Activated CD8-positive, alpha-beta memory T cell treated with anti-CD3 and anti-CD28 coated beads, Interleukin-2, amount 50 U/mL, for 1 hour (primary cell): ENCODE data around the gene TBXA2R.

Source experiments
- DNase-seq: peaks from one replicate; pipeline ENCODE4 v3.0.0-alpha.2; 2020; ENCODE audit errors: extremely low read depth

The TBXA2R gene

DNA sequence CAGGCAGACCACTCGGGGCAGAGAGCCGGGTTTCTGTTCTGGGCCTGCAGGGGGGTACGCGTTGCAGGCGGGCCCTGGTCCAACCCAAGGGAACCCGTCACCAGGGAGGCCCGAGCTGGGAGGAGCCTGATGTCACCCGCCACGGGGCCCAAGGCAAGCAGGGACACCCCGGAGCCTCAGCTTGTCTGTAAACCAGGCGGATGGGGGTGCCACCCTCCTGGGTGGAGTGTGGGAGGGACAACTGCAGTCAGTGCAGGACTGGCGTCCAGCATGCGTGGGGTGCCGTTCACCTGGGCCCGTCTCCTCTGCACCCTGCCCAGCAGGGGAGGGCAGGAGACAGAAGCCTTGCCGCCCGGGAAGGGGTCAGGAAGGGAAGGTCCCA, 12.9 kb upstream of the TBXA2R start:
- no peak for DNase-seq

DNA sequence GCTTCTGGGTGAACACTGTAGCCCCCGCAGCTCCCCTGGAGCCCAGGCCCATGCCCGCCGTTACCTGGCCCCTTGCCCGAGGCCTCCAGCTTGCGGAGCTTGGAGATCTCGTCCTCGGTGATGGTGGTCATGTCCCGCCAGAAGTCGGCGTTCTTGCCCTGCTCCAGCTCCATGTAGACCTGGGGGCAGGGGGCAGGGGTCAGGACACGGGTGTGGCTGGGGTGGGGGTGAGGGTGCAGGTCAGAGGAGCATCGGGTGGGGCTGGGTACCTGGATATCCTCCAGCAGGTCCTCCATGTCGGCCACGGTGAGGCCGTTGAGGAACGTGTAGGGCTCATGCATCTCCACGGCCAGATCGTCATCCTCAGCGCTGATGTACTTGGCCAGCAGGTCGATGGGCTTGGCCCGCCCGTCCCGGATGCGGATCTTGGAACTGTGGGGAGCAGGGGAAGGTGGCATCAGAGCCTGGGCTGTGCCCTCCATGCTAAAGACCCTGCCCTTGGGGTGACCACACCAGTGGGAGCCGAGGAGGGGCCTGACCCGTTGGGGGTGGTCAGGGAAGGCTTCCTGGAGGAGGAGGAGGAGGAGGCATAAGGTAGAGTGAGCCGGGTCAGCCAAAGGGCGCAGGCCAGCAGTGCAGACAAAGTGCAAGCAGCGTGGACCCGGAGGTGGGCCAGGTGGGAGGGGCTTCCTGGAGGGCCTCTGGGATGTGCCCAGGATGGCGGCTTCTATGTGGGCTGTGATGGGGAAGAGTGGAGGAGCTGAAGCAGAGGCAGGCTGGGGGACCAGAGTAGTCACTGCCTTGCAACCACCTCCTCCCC, 12.3 kb upstream of the TBXA2R start:
- DNase-seq, result no peak

- DNase-seq, result no peak
Measured at GRCh38 chr19:3618144-3618810, 11.6 kb upstream of the TBXA2R start.

DNA sequence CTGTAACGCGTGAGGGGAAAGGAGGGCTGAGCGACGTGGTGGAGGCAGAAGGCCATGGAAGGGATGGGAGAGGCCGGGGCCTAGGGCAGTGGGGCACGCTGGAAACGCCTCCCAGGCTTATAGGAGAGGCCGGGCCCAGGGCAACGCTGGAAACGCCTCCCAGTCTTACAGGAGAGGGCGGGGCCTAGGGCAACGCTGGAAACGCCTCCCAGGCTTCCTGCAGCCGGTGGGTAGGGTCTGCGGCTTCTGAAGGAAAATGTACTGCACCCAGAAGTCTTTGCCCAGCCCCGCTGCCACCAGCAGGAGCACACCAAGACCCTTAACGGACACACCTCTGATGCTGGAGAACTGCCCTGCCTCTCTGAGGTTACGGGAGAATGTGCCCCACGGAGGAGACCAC, 10.8 kb upstream of the TBXA2R start:
- no peak for DNase-seq

- no peak for DNase-seq
Measured at GRCh38 chr19:3615524-3616135, 9.0 kb upstream of the TBXA2R start.

GRCh38 chr19:3614858-3615505, 8.3 kb upstream of the TBXA2R start:
- DNase-seq, result no peak

DNA sequence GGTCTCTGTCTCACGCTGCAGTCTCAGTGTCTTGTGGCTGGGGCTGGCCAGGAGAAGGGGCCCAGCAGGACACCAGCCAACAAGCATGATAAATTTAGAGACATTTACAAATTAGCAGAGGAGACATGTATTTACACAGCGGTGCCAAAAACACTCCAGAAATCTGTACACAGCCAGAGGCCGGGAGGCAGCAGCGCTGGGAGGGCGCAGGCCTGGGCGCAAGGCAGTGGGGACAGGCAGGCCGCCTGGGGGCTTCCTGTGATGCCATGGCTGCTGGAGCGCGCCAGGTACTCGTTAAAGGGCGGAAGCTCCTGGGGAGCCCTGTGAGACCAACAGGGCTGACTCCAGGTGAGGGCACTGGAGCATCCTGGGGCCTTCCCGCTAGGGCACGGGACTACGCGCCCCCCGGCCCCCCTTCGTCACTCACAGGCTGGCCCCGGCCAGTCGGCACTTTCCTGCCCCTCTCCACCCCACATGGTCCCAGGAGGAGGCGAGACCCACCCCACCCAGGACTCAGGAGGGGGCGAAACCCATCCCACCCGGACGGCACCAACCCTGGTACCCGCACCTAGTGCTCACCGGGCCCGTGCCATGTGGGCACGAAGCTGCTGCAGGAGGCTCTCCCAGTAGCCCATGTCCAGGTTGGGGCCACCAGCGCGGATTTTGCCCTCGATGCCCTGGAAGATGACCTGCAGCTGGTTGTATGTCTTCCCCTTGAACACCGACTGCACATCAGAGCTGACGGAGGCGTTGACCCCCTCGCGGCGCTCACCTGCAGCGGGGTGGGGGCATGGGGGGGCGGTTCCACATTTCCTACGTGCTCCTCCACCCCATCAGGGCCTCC, 7.4 kb upstream of the TBXA2R start:
- no peak for DNase-seq

GRCh38 chr19:3612901-3613741, 6.4 kb upstream of the TBXA2R start:
- no peak for DNase-seq

GRCh38 chr19:3612330-3612729, 5.7 kb upstream of the TBXA2R start:
- no peak for DNase-seq

DNA sequence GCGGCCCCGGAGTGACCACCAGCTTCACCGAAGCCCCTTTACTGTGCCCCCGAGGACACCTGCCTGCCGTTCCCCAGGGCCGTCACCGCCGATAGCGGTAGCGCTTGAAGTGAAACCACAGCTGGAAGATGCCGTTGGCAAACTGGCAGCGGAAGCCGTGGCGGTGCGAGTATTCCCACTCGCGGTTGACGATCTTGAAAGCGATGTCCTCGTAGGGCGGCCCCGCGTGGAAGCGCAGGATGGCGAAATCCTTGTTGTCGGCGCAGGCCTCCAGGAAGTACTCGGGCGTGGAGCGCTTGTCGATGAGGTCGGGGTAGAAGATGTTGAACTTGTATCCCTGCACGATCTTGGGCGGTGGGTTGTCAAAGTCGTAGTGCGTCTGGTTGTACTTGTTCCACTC, 5.2 kb upstream of the TBXA2R start:
- DNase-seq, result no peak

GRCh38 chr19:3610745-3611717, 4.4 kb upstream of the TBXA2R start:
- no peak for DNase-seq

GRCh38 chr19:3609779-3610719, 3.4 kb upstream of the TBXA2R start:
- DNase-seq, result no peak

GRCh38 chr19:3608750-3609322, 2.2 kb upstream of the TBXA2R start:
- DNase-seq, result no peak

DNA sequence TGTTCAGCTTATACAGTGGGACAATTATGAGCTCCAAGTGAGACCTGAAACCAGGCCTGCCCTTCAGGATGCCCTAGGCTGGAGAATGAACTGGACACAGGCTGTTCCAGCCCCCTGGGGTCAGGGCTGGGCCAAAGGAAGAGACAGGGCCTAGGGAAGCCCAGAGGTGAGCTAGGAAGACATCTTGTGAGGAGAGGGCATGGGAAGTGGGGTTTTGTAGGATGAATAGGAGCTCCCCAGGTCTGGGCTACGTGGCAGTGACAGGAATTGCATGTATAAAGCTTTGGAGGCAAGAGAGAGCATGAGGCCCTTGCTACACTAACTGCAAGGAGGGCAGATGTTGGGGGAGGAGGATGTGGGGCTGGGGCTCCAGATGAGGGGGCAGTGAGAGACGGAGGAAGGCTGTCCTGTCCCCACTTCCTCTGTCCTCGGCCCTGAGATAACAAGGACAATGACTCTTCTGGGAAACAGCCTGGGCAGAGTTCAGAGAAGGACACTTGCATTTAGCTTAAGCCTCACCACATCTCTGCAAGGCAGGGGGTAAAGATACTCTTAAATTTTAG, 1.5 kb upstream of the TBXA2R start:
- no peak for DNase-seq

- no peak for DNase-seq
Measured at GRCh38 chr19:3607303-3608078, 816 bp upstream of the TBXA2R start.

DNA sequence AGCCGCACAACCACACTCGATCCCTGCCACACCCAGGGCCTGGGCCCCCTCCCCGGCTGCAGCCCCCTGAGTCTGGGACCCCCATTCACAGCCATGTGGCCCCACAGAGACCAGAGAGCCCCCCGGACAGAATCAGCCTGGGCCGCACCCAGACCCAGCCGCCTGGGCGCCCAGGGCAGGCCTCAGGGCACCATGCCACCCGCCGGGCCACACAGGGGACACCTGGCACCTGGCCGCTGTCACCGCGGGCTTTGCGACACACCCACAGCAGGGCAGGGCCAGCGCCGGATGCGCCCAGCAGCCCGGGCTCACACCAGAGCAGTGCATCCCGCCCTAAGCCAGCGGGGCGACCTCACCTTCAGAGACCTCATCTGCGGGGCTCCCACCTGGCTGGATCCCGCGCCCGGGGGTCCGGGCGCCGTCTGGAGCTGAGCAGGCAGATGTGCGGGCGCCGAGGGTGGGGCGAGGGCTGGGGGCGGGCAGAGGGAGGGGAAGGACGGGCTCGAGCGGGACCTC, 443 bp downstream of the TBXA2R start:
- DNase-seq, result no peak

DNA sequence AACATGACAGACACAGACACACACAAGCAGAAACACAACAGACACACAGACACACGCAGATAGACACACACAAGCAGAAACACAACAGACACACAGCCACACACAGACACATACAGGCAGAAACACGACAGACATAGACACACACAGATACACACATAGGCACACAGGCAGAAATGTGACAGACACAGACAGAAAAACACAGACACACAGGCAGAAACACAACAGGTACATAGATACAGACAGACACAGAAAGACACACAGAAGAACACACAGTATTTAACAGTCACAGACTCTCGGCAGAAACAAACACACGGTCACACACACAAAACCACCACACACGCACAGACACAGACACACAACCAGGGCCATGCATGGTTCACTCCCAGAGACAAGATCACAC, 905 bp downstream of the TBXA2R start:
- DNase-seq, result no peak
